Stimulated activated CD4-positive, alpha-beta T cell treated with anti-CD3 and anti-CD28 coated beads, Interleukin-15, amount 100 ng/mL, for 24 hours (primary cell): ENCODE data around the gene FRYL.
"Not testable (repeated sequence)": the region's sequence is repeated elsewhere in the genome, so short reads cannot be mapped to it uniquely, and the experiment has no call there.

ENCODE experiments used
- DNase-seq: peaks from one replicate; pipeline ENCODE4 v3.0.0-alpha.2; 2020

Gene FRYL

GRCh38 chr4:48785302-48785701, 5.2 kb upstream of the FRYL start:
- no peak for DNase-seq

- no peak for DNase-seq
These were observed 1.9 kb upstream of the FRYL start for GRCh38 chr4:48781968-48782367.

GRCh38 chr4:48780865-48781214, 761 bp upstream of the FRYL start:
- DNase-seq: peak; percentile 56

- DNase-seq: peak; percentile 74
These were observed 733 bp downstream of the FRYL start for GRCh38 chr4:48779095-48779997.

GRCh38 chr4:48778431-48779094, 1.5 kb downstream of the FRYL start:
- no peak for DNase-seq

- DNase-seq: no peak
These were observed 2.3 kb downstream of the FRYL start for GRCh38 chr4:48777739-48778138.

GRCh38 chr4:48774760-48775710, 5.0 kb downstream of the FRYL start:
- DNase-seq: no peak

- DNase-seq: no peak
These were observed 7.5 kb downstream of the FRYL start for GRCh38 chr4:48772556-48772955.

GRCh38 chr4:48767055-48767929, 12.8 kb downstream of the FRYL start:
- no peak for DNase-seq

GRCh38 chr4:48766131-48766792, 13.8 kb downstream of the FRYL start:
- peak; percentile 23 for DNase-seq

- no peak for DNase-seq
These were observed 17.7 kb downstream of the FRYL start for GRCh38 chr4:48762408-48762807.

GRCh38 chr4:48761286-48761685, 18.8 kb downstream of the FRYL start:
- DNase-seq: no peak

GRCh38 chr4:48758703-48759102, 21.4 kb downstream of the FRYL start:
- not testable (repeated sequence) for DNase-seq

GRCh38 chr4:48756689-48757220, 23.3 kb downstream of the FRYL start:
- no peak for DNase-seq

GRCh38 chr4:48755281-48755680, 24.8 kb downstream of the FRYL start:
- no peak for DNase-seq

GRCh38 chr4:48753159-48753558, 26.9 kb downstream of the FRYL start:
- no peak for DNase-seq

GRCh38 chr4:48752726-48753125, 27.4 kb downstream of the FRYL start:
- DNase-seq: no peak

GRCh38 chr4:48752246-48752645, 27.8 kb downstream of the FRYL start:
- no peak for DNase-seq

- DNase-seq: no peak
These were observed 31.0 kb downstream of the FRYL start for GRCh38 chr4:48748949-48749596.

GRCh38 chr4:48746608-48747362, 33.3 kb downstream of the FRYL start:
- no peak for DNase-seq
